Bone marrow (tissue), 2 donors: ENCODE measurements around the gene SRY.
"Not testable (repeated sequence)": the region's sequence is repeated elsewhere in the genome, so short reads cannot be mapped to it uniquely, and the experiment has no call there.

Experiments
- DNase-seq, 2 donors: peaks; one replicate each; lab custom pipeline; 2025; lab: John Stamatoyannopoulos, UW

SRY gene

DNA sequence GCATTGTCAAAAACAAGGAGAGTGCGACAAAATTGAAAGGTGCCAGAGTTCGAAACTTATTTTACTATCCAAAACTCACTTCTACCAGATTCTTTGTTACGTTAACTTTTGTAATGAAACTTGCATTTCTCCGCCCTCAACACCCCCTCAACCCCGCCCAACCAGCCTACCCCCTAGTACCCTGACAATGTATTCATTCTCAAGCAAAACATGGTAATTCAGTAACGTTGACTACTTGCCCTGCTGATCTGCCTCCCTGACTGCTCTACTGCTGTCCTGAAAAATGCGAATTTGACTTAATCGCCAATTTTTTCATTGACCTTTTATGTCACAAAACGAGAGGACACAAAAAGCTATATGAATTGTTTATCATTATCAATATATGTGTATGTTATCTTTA, at the start of gene SRY:
Gene SRY (minus strand): TSS at position 83 of the 400 bp plus-strand sequence. CDS start 79 bp downstream, at position 4.
- DNase-seq, result no peak

DNA sequence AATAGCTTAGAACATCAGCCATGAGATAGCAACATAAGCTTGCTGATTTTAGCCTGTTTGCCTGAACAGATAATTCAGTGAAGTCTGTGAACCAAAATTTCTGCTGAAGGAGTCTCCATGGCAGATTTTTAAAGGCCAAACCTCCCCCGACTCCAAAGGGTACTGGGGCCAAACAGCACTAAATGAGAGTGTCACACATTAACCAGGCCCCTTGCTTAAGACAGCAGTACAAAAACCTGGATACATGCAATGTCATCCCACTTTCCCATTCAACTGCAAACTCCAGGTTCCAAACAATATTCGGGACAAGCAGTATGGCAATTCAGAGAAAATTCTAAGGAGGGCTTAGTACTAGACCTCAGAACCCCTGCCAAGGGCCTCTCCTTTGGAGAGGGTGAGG, 49.6 kb upstream of the SRY start:
- no peak for DNase-seq

DNA sequence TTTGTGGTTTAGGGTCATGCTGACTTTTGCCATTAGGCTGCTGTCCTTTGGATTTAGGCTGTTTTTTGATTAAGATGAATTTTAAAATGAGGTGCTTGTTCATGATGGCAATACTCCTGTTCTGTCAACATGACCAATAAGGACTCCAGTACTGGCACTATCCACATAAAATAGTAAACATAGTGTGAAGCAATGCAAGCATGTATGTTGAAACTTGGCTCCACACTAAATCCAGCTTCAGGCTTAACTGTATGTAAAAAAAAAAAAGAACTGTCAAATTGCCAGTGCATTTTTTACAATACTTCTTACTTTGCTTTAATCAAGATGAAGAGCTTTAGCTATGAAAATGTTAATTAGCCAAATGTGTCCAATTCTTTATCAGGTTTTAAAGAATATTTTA, 47.7 kb upstream of the SRY start:
- no peak for DNase-seq

DNA sequence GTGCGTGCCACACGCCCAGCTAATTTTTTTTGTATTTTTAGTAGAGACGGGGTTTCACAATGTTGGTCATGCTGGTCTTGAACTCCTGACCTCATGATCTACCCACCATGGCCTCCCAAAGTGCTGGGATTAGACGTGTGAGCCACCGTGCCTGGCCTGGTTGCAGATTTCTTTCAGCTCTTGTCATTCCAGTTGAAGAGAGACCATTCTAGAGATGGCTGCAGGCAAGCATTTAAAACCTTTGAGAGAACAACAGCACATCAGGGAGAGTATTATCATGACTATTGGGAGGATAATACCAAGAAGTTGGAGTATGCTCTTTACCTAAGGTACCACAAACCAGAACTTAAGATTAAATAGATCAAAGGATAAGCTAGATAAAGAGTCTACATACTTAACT, 41.0 kb upstream of the SRY start:
- DNase-seq, result no peak

DNA sequence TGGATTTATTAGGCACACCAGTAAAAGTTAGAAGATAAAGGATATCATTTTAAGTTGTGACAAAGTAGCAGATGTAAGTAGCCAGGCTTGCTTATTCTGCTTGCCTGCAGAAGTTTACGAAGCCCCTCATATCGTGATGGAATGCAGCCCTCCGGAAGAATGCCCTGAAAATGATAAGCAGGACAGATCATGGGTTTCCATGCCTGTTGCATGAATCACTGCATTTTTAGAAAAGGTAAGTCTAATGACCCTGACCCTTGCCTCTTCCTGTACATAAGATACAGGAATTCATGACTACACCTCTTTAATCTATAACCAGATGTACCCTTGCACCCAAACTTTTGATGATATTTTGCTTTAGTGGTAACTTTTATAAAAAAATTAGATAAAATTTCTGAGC, 37.0 kb upstream of the SRY start:
- DNase-seq, result no peak

DNA sequence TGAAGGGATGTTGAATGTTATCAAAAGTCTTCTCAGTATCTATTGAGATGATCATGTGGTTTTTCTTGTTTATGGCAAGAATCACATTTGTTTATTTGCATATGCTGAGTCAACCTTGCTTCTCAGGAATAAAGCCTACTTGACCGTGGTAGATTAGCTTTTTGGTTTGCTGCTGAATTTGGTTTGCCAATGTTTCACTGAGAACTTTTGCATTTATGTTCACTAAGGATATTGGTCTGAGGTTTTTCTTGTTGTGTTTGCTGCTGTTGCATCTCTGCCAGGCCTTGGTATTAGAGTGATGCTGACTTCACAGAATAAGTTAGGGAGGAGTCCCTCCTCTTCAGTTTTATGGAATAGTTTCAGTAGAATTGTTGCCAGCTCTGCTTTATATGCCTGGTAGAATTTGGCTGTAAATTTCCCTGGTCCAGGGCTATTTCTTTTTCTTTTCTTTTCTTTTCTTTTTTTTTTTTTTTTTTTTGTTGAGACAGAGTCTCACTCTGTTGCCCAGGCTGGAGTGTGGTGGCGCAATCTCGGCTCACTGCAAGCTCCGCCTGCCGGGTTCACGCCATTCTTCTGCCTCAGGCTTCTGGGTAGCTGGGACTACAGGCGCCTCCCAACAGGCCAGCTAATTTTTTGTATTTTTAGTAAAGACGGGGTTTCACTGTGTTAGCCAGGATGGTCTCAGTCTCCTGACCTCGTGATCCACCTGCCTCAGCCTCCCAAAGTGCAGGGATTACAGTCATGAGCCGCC, 29.8 kb upstream of the SRY start:
- DNase-seq, result not testable (repeated sequence)

DNA sequence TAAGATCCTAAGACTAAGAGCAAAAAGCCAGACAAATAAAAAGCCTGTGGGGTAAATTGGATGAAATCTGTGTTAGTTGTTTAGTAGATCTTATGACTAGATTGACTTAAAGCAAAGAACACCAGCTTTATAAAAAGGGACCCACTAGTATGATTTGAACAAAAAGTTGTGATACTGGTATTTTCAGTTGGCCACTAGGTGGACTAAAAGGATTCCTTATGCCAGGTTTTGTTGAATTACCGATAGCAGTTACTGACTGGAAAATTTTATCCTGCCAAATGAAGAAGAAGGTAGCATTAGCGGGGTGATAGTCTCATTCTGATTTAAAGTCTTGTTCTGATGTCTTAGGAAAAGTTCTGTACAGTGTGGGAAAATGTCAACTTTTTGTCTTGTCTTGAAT, 12.8 kb upstream of the SRY start:
- peak in 1 of 2 donors; percentile 0 for DNase-seq

DNA sequence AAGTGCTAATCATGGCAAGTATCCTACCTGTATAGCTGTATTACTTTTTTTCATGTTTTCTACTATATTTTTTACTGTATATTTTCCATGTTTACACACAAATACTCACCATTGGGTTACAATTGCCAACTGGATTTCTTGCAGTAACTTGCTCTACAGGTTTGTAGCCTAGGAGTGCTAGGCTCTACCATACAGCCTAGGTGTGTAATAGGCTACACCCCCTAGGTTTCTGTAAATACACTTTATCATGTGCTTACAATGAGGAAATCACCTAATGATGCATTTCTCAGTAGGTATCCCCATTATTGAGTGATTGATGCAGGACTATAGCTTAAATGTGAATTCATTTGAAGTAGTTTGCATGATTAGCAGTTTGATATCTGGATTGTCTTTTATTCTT, 10.5 kb upstream of the SRY start:
- no peak for DNase-seq

DNA sequence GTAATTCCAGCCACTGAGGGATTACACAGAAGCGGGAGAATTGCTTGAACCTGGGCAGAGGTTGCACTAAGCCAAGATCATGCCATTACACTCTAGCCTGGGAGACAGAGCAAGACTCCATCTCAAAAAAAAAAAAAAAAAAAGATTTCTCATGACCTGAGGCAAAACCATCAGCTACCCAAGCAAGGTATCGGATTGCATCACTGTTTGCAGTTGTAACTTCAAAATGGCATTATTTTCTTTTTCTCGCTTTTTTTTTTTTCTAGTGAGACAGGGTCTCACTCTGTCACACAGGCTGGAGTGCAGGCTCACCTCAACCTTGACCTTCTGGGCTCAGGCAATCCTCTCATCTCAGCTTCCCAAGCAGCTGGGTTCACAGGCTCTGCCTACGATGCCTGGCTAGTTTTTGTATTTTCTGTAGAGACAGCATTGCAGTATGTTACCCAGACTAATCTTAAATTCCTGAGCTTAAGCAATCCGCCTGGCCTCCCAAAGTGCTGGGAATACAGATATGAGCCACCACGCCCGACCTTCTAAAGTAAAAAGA, 9.6 kb upstream of the SRY start:
- no peak for DNase-seq

DNA sequence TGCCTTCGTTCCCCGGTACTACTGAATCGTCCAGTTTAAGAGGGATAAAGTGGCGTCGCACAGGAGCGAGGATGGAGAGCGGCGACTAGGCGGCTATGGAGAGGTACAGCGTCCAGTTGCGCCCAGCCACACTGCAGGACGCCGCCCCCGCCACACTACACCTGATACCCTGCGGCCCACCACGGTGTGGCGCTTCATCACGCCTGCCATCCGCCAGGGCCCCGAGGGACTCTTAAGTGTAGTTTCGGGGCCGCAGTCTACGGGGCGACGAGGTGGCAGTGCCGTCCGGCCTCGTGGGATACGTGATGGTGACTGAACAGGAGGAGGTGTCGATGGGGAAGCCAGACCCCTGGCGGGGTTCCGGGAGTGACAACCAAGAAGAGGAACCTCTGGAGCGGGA, 2.3 kb upstream of the SRY start:
- DNase-seq, result no peak

DNA sequence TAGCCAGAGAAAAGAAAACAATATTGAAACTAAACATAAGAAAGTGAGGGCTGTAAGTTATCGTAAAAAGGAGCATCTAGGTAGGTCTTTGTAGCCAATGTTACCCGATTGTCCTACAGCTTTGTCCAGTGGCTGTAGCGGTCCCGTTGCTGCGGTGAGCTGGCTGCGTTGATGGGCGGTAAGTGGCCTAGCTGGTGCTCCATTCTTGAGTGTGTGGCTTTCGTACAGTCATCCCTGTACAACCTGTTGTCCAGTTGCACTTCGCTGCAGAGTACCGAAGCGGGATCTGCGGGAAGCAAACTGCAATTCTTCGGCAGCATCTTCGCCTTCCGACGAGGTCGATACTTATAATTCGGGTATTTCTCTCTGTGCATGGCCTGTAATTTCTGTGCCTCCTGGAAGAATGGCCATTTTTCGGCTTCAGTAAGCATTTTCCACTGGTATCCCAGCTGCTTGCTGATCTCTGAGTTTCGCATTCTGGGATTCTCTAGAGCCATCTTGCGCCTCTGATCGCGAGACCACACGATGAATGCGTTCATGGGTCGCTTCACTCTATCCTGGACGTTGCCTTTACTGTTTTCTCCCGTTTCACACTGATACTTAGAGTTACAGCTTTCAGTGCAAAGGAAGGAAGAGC, 488 bp downstream of the SRY start:
- no peak for DNase-seq
